Testis (tissue), 2 donors: ENCODE data around the gene ERMARD.

ENCODE experiments used
- CTCF ChIP-seq, 3 experiments: fragments of 450-650 bp in 2 of 3; fragments of 200-600 bp in 1 of 3; sonication (generic) in 1 of 3; IDR thresholded peaks; one replicate each; pipeline ENCODE4 v1.5.1; 2016 to 2019; ENCODE audit warnings: antibody characterized with exemption in 3 of 3, mild to moderate bottlenecking in 2 of 3, moderate library complexity in 1 of 3
- POLR2A ChIP-seq: fragments of 450-650 bp; IDR thresholded peaks from one replicate; pipeline ENCODE4 v1.6.1; 2017; ENCODE audit warnings: antibody characterized with exemption, mild to moderate bottlenecking, moderate library complexity

GRCh38 chr6:169783971-169784820 lies 32.8 kb downstream of the ERMARD start:
- TF ChIP-seq POLR2A (no peak), CTCF (IDR thresholded peaks at IDR 0.05) (no peak)
